ELR (cell line): ENCODE results near the gene SLC27A2.
A peak's percentile ranks its signal among the peaks of the same experiment; 100 is the strongest.

Source experiments
- DNase-seq: peaks from one replicate; pipeline ENCODE4 v3.0.0-alpha.2; 2015; ENCODE audit warnings: low read depth

SLC27A2 gene

DNA sequence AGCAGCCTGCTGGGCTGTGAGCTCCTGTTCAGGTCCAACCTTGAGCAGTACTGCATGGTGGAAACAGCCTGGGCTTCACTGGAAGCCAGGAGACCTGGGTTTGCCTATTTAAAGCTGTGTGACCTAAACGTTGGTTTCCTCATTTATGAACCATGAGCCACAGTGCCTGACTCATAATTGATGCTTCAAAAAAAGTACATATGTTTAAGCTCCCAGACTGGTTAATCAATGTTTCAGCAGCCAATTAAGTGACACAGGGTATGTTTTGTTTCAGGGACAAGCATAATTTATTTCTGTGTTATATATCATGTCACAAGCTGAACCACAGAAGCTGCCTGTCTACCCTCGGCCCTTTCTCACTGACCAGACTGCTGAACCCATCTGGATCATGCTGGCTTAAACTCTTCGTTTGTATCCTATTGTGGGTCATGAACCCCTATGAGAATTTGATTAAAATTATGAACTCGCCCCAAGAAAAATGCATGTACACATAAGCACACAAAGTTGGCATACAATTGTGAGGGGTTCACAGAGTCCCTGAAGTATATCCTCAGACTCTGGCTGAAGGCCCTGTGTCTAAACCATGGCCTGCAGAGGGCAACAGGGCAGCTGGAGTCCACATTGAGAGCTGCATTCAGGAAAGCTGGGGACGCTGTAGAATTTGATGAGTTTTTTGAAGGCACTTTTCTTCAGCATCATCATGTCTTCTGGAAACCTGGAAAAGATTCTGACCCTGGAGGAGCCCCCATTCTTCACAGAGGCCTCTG lies 59.9 kb downstream of the SLC27A2 start:
- peak; percentile 58 for DNase-seq

- no peak for DNase-seq
Measured at GRCh38 chr15:50244153-50244552, 62.2 kb downstream of the SLC27A2 start.

GRCh38 chr15:50244959-50245624 lies 63.1 kb downstream of the SLC27A2 start:
- DNase-seq = no peak

DNA sequence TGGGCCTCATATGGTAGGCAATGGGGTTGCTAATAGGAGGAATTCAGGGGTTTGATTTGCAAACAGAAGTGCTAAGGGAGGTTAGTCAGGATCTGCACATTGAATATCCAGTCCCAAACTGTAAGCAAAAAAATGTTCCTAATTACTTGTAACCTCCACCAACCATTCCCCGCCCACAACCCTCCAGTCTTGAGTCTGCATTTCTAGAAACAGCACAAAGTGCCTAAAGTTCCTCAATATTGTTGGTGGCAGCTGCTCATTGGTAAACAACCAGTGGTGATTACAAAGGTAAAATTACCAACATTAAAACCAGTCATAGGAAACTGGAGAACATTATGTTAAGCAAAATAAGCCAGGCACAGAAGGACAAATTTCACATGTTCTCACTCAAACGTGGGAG lies 64.6 kb downstream of the SLC27A2 start:
- DNase-seq = no peak

- DNase-seq = peak; percentile 23
Measured at GRCh38 chr15:50247819-50248655, 66.0 kb downstream of the SLC27A2 start.

DNA sequence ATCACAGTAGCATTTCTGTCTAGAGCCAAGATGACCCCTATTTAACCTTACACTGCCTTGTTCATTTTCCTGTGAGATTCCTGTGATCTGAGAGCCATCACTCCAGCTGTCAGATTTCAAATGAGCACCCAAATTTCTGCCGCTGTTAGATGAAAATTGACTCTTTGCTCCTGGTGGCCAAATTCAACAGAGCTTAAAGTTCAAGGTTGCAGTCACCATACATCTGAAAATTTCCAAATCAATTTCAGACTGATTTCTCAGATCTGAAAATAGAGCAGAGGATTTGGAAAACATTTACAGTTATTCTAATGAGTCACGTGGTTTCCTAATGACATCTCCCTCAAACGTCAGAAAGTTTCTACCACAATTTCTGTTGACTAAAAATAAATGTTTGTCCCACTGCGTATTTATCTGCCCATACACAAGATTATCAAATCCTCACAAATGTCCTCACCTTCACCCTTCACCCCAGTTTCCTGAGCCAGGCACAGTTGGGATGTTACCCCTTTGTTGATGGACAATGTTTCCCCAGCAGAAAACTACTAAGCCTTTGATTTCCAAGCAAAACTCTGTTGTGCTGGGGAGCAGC lies 67.1 kb downstream of the SLC27A2 start:
- DNase-seq = no peak

DNA sequence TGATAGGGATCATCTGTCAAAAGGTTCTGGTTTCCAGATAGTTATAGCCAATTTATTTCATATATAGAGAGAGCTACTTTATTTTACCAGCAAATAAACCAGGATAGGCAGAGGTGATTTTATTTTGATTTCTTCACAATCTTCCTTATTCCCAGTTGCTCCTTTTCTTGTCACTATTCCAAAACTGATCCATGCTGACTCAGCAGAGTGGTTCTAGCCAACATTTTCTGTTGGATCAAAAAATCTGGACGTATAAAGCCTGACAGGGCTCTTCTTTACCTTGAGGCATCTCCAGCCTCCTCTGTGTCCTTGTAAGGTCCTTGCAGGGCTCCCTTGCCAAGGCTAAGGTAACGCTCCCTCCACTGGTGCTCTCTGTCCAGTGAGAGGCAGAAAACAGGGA lies 67.7 kb downstream of the SLC27A2 start:
- DNase-seq = no peak

GRCh38 chr15:50250760-50251394 lies 68.9 kb downstream of the SLC27A2 start:
- DNase-seq = no peak

- DNase-seq = no peak
Measured at GRCh38 chr15:50251638-50252182, 69.7 kb downstream of the SLC27A2 start.

DNA sequence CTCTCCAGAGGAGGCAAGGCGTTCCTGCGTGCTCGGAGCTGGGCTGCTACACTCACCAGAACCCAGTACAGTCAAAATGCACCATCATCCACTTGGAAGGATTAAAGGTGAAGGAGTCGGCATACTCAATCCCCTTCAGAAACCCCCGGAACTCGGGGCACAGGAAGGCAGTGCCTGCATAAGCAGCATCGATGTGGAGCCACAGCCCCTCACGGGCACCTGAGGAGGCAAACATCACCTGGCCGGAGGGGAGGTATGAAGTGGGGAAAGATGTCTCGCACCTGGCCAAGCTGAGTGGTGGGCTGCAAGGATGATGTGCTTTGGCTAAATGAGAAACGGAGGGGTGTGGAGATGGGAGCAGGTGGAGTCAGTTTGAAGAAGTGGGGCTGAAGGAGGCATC lies 70.6 kb downstream of the SLC27A2 start:
- DNase-seq = no peak

DNA sequence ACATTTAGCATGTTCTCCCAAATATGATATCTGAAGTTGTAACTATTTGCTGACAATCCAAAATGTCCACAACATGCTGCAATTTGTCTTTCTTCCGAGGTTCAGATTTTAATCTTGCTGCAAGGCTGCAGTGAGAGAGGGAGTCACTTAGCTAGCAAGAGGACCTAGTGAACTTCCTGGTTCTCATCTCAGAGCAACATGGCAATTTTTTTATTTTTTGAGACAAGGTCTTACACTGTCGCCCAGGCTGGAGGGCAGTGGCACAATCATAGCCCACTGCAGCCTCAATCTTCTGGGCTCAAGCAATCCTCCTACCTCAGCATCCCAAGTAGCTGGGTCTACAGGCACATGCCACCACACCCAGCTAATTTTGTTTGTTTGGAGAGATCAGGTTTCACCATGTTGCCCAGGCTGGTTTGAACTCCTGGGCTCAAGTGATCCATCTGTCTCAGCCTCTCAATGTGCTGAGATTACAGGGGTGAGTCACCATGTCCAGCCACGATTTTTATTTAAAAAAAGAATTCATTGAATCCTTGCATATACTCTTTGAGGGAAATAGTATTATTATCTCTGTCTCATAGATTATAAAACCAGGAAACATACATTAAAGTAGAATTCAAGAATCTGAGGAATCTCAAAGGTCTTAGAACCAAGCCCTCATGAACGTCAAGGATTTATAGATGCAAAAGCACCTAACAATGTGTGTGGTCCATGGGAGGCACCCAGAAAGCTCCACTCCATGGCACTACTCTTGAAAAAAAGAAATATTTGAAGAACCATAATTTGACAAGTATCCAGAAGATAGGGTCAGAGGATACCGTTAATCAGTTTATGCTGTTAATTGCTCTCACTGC lies 74.4 kb downstream of the SLC27A2 start:
- peak; percentile 54 for DNase-seq

DNA sequence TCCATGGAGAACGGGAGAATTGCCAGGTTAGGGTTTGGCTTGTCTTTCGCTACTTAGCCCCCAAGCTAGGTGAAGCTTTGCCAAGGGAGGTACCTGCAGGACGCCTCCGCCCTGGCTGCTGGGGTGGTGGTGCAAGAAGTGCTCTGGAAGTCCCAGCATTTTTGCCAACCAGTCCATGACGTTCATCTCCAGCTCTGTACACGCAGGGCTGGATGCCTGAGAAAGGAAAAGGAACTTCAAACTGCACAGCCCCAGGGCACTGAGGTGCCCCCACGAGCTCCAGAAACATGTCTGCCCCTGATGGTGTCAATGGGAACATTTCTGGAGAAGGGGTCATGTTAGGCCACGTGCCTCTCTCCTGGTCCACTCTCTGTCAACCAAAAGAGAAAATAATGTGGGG lies 75.3 kb downstream of the SLC27A2 start:
- no peak for DNase-seq

DNA sequence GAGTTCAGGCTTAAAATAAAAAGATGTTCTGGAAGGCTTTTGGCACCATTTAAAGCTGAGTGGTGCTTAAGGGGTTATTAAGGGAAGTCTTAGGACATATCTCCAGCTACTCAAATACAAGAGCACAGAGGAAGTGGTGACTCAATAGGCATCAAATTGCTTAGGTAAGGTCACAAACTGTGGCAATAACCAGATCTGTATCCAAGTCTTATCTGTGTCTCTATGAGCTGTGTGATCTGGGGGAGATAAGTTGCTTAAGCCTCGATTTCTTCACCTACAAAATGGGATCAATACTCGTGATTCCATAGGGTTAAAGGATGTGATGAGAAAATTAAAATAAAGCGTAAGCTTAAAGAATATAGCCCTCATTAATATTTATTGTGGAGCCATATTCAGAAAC lies 75.9 kb downstream of the SLC27A2 start:
- peak; percentile 49 for DNase-seq

GRCh38 chr15:50259276-50259675 lies 77.3 kb downstream of the SLC27A2 start:
- DNase-seq = no peak

GRCh38 chr15:50260969-50261496 lies 79.0 kb downstream of the SLC27A2 start:
- no peak for DNase-seq

- no peak for DNase-seq
Measured at GRCh38 chr15:50261981-50262380, 80.0 kb downstream of the SLC27A2 start.

- no peak for DNase-seq
Measured at GRCh38 chr15:50262533-50262932, 80.5 kb downstream of the SLC27A2 start.

- no peak for DNase-seq
Measured at GRCh38 chr15:50265620-50266019, 83.6 kb downstream of the SLC27A2 start, which contains the start of gene HDC. Gene HDC (minus strand): TSS chr15:50265726. CDS start chr15:50265623, 103 bp downstream.

DNA sequence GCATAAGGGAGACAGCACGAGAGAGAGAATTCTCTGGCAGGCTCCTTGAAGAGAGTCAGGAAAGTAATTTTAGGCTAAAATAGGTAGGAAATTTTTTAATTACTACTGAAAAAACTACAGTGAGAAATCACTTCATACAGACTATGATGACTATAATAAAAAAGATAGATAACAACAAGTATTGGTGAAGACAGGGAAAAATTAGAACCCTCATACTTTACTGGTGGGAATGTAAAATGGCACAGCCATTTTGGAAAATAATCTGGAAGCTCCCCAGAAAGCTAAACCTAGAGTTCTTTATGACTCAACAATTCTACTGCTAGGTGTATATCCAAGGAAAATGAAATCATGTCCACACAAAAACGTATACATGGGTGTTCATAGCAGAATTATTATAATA lies 85.6 kb downstream of the SLC27A2 start:
- no peak for DNase-seq

DNA sequence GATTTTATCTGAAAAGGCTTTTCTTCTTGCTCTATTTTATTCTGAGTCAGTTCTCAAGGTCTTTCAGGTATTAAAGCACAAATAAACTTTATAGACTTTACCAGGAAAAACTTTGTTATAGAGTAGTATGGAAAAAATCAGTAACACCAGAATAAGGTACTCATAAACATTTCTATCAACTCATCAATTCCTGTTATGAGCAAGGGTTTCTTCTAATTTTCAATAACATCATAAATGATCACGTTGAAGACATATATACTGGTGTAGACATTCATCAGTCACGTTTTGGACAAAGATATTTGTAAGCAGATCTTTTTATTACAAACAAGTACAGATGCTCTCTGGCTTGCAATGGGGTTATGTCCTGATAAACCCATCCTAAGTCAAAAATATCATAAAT lies 93.1 kb downstream of the SLC27A2 start:
- DNase-seq = no peak
